Mononuclear cell (primary cell): ENCODE data around the gene ZNF500. TPM values are rescaled to one million over a fixed set of nuclear protein-coding genes. Genes with fewer than 3 reads are reported as not detected.

ENCODE experiments used
- H3K27me3 ChIP-seq: 2 replicates; pipeline ENCODE4 v1.6.0; 2011; ENCODE audit warnings: low read length, control low read depth; ENCODE audit not compliant: insufficient read depth
- H3K4me1 ChIP-seq: 2 replicates; pipeline ENCODE4 v1.5.1; 2011; ENCODE audit warnings: mild to moderate bottlenecking, low read length, control low read depth; ENCODE audit not compliant: insufficient read depth
- H3K4me3 ChIP-seq: 2 replicates; pipeline ENCODE4 v1.5.1; 2011; ENCODE audit warnings: mild to moderate bottlenecking, low read length, moderate library complexity
- H3K9me3 ChIP-seq: 2 replicates; pipeline ENCODE4 v1.5.1; 2011; ENCODE audit warnings: low read depth, mild to moderate bottlenecking, control low read depth, low read length
- total RNA-seq: library from RNA; depleted of rRNA; stranded (reverse); fragments of >200 nt; gene quantifications from one replicate; pipeline ENCODE4 v1.2.3, GENCODE V29; 2012

Gene ZNF500
- total RNA-seq, 1 donor, result 7.7 TPM

DNA sequence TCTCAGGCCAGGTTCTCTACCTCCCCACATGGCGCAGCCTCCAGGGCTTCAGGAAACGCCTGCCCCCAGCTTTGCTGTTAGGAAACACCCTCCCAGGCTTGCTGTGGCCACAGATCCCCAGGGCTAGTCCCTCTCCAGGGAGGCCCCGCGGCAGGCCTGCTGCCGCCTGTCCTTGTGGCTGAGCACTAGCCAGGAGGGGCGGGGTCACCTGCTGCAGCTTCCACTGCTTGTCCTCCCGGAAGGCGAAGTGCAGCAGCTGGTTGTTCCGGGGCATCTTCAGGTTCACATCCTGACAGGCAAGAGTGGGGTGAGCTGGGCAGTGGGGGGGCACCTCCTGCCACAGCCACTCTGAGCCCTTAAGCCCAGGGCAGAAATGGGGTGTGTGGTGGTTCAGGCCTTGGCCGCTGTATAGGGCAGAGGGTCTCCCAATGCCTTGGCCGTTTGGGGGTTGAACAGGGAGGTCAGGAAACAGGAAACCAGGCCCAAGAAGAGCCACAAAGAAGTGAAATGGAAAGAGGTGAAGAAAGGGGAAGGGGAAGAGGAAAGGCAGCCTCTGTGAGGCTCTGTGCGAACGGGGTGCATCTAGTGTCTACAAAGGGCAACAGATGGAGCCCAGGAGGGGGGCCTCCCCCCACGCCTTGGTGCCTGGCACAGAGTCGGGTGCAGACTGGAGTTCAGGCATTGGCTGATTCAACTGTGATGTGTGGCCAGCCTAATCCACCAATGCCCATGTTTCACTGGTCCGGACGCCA lies 33.5 kb upstream of the ZNF500 start:
- H3K27me3 ChIP-seq, result no peaks in the 10 kb centered on the region
- H3K4me1 ChIP-seq, result peaks cover 34% of the 10 kb centered on the region
- H3K9me3 ChIP-seq, result no peaks in the 10 kb centered on the region
- no peak overlapping the region for H3K4me3 ChIP-seq

DNA sequence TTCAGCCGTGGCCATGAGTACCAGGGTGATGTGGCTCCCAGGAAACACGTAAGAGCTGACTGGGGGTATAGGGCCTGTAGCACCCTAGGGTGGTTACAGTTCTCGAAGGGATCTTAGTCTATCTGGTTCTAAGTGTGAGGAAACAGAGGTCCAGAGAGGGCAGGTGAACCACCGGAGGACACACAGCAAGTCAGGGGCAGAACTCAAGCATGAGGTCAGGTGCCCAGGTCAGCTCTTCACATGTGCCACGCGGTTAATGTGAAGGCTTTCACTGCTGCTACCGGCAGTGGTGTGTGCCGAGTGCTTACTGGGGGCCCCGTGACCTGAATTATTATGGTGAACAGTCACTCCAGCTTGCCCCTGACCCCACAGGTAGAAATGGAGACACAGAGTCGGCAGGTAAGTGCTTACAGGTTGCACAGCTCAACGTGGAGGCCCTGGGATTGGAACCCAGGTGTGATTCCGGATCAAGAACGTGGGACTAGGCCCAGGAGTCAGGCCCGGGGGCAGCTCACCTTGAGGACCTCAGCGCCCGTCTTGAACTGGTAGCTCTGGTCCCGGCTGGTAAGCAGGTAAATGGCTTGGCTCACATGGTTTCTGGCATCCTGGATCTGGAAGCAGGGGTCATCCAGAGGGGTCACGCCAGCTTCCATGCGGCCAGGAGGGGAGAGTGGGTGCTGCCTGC lies 32.4 kb upstream of the ZNF500 start:
- no peaks in the 10 kb centered on the region for H3K9me3 ChIP-seq
- H3K27me3 ChIP-seq, result no peaks in the 10 kb centered on the region
- H3K4me1 ChIP-seq, result peaks cover 31% of the 10 kb centered on the region
- no peak overlapping the region for H3K4me3 ChIP-seq

DNA sequence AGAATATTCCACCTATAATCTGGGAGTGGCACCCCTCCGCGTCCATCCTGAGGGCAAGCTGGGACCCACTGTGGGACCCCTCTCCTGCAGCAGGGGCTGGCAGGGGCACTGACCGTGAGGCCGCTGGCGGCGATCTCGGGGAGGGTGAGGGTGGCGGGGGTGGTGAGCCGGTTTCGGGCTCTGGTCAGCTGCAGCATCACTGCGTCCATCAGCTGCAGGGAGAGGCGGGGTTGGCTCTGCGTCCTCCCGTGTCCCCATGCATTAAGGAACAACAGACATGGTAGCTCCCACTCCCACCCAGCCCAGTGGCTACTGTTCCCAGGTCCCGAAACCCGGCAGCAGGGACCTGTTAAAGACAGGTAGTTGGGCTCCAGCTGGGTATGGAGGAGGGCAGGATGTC lies 31.5 kb upstream of the ZNF500 start:
- Histone ChIP-seq H3K9me3 (no peaks in the 10 kb centered on the region), H3K27me3 (no peaks in the 10 kb centered on the region), H3K4me1 (peaks cover 23% of the 10 kb centered on the region), H3K4me3 (no peak overlapping the region)

DNA sequence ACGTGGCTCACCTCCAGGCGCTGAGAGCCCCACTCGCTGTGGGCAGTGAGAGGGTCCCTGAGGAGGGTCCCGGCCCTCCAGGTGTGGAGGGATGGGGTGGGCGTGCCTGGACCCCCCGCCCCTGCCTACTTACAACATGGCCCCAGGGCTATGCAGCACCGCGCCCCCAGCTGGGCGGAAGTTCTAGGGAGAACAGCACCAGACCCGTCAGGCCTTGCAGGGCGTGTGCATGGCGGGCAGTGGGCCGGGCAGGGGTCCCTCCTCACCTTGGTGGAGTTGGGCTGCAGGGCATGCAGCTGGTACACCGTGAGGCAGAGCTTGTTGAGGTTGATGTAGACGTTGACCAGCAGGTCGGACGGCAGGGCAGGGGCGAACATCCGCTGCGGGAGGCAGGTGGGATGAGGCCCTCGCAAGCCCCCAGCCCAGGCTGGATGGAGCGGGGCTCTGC lies 30.9 kb upstream of the ZNF500 start:
- H3K4me1 ChIP-seq, result peaks cover 21% of the 10 kb centered on the region
- H3K27me3 ChIP-seq, result no peaks in the 10 kb centered on the region
- H3K4me3 ChIP-seq, result no peak overlapping the region
- no peaks in the 10 kb centered on the region for H3K9me3 ChIP-seq

DNA sequence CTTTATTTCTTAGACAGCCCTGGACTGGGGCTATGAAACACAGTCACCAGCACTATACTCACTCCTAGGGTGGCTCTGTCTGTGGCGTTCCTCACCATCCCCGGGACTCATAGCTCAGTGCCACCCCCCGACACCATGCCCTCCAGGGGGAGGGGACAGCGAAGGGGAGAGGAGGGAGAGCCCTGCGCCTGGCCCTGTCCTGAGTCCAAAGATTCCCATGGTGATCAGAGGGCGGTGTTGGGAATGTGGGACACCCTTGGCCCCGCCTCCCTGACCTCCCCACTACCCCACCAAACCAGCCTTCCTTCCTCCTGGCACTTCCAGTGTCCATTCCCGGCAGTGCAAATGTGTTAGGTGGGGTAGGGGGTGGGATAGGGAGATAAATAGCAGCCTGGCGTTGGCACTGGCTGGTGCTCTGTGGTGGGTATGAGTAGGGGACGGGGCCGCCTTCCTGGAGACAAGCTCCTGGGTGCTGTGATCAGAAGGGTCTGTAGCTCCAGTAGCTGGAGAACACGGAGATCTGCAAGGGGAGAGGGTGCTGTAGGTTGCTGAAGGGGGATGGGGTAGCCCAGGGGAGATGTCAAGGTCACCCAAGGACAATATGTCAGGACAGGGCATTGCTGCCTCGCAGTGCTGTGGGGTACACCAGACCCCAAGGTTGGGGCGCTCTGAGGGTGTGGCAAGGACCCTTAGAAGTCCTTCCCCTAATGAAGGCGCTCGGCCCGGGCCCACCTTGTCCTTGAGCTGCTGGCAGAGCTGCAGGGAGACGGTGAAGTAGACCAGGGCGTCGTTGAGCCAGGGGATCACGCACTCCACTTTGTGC lies 30.2 kb upstream of the ZNF500 start:
- H3K9me3 ChIP-seq, result no peaks in the 10 kb centered on the region
- no peaks in the 10 kb centered on the region for H3K27me3 ChIP-seq

DNA sequence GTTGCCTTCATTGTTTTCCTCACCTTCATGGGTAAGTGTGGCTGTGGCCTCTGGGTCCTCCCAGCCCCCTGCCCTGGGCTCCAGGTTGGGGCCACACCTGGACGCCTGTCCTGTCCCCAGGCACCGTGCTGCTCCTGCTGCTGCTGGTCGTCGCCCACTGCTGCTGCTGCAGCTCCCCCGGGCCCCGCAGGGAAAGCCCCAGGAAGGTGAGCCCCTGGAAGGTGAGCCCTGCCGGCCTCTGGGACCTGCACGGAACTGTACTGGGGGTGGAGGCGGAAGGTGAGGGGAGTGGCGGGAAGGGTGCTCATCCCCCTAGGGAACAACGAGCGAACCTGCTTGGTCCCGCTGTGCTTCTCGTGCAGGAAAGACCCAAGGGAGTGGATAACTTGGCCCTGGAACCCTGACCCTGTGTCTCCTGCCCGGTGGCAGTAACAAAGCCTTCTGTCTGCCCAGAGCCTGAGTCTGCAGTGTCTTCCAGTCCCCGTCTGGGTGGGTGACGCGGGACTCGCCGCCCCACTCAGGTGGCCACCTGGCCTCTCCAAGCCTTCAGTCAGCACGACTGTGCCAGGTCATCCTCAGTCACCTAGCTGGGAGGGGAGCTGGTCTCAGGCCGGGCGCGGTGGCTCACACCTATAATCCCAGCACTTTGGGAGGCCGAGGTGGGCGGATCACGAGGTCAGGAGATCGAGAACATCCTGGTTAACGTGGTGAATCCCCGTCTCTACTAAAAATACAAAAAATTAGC lies 29.0 kb upstream of the ZNF500 start:
- Histone ChIP-seq H3K9me3 (no peaks in the 10 kb centered on the region), H3K27me3 (no peaks in the 10 kb centered on the region), H3K4me3 (no peak overlapping the region), H3K4me1 (peaks cover 10% of the 10 kb centered on the region)

More for the DNA sequence above, 30.2 kb upstream of the ZNF500 start:
- H3K4me1 ChIP-seq, result peaks cover 21% of the 10 kb centered on the region
- H3K4me3 ChIP-seq, result no peak overlapping the region

DNA sequence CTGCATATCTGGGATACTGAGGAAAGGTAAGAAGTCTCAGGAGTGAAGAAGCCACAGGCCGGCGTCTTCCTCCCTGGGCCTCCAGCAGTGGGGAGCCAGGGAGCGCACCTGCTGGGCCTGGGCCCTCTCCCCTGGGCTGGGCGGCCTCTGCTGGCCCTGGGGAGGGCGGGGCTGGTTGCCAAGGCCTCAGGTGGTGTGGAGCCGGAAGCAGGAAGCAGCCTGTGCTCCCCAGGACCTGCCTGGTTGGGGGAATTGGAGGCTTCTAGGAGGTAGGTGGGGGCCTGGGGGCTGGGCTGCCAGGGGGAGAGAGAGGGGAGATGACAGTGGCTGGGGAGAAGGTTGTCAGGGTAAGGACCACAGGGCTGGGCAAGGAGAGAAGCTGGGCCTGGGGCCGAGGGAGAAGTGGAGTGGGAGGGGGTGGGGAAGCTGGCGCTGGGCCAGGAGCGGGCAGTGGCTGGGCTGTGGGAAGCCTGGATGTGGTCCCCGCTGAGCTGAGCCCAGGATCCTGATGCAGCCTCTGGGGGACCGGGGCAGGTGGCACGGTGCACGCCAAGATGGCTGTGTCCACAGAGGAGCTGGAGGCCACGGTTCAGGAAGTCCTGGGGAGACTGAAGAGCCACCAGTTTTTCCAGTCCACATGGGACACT lies 28.3 kb upstream of the ZNF500 start, which contains the start of gene SMIM22:
Gene SMIM22, plus strand, starts transcription at position 189 of the 647 bp plus-strand sequence. Its CDS starts 366 bp downstream, at position 555.
- Histone ChIP-seq H3K27me3 (no peaks in the 10 kb centered on the region), H3K4me3 (no peak within 1 kb of the TSS), H3K9me3 (no peaks in the 10 kb centered on the region), H3K4me1 (peaks cover 4% of the 10 kb centered on the region)

DNA sequence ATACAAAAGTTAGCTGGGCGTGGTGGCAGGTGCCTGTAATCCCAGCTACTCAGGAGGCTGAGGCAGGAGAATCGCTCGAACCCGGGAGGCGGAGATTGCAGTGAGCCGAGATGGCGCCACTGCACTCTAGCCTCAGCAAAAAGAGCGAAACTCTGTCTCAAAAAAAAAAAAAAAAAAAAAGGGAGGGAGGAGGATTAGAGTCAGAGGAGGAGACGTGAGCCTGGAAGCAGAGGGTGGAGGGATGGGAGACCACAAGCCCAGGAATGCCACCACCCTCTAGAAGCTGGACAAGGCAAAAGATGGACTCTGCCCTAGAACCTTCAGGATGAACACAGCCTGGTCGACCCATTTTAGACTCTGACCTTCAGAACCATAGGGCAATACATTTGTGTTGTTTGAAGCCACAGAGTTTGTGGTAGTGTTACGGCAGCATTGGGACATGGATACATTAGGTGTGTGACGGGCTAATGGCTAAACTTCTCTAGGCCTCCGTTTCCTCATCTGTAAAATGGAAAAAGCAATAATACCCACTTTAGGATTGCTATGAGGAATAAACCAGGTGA lies 26.1 kb upstream of the ZNF500 start:
- H3K4me1 ChIP-seq, result no peaks in the 10 kb centered on the region
- H3K27me3 ChIP-seq, result no peaks in the 10 kb centered on the region
- H3K9me3 ChIP-seq, result no peaks in the 10 kb centered on the region
- H3K4me3 ChIP-seq, result no peak overlapping the region

DNA sequence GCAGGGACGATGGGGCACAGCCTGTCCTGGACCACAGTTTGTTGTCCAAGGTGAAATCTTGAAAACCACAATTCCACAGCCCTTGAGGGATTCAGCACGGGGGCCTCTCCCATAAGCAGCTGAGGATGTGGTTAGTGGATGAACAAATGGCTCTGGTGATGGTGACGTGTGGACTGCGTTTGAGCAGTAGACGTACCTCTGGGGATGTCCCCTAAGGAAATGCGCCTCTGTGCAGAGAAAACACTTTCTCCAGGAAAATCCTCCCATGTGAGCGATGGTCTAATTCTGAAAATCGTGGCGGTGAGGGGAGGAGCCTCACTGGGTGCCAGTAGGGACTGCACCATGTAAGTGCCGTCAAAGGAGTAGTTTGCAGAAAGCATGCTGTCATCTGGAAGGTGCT lies 23.9 kb upstream of the ZNF500 start:
- Histone ChIP-seq H3K4me3 (no peak overlapping the region), H3K9me3 (no peaks in the 10 kb centered on the region)

DNA sequence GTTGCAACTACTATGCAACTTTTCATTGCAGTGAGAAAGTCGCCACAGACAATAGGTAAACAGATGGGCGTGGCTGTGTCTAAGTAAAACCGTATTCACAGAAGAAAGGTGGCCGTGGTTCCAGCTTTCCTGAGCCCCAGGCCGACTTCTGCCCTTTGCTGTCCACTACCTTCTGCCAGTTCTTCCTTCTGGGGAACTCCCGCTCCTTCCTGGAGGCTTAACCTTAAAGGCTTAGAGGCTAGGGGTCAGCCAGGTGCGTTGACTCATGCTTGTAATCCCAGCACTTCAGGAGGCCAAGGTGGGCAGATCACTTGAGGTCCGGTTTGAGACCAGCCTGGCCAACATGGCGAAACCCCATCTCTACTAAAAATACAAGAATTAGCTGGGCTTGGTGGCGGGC lies 23.3 kb upstream of the ZNF500 start:
- Histone ChIP-seq H3K27me3 (no peaks in the 10 kb centered on the region), H3K9me3 (no peaks in the 10 kb centered on the region), H3K4me3 (no peak overlapping the region), H3K4me1 (no peaks in the 10 kb centered on the region)

More for the DNA sequence above, 23.9 kb upstream of the ZNF500 start:
- H3K4me1 ChIP-seq, result no peaks in the 10 kb centered on the region
- H3K27me3 ChIP-seq, result no peaks in the 10 kb centered on the region

DNA sequence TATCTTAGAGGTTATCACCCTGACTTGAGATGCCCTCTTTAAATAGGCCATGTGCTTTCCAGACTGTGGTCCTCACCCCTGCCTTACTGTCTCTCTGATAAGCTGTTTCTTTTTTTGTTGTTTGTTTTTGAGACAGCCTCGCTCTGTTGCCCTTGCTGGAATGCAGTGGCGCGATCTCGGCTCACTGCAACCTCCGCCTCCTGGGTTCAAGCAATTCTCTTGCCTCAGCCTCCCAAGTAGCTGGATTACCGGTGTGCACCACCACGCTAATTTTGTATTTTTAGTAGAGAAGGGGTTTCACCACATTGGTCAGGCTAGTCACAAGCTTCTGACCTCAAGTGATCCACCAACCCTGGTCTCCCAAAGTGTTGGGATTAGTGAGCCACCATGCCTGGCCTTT lies 21.9 kb upstream of the ZNF500 start:
- Histone ChIP-seq H3K4me1 (no peaks in the 10 kb centered on the region), H3K4me3 (no peak overlapping the region), H3K9me3 (no peaks in the 10 kb centered on the region), H3K27me3 (no peaks in the 10 kb centered on the region)

DNA sequence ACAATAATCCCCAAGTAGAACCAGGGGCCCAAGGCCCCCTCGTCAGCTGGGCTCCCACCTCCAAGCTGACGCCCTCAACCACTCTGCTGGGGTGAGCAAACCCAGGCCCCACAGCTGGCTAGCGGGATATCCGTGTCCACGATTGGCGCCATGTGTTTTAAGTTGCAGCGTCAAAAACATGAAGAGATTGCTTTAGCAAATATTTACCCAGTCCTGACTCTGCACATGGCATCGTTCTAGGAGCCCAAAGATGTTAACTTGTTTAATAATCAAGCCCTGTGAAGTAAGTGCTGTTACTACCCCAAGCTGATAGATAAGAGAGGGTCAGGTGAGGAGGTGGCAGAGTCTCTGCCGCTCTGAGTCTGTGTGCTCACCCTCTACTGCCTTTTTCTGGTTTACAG lies 21.5 kb upstream of the ZNF500 start:
- Histone ChIP-seq H3K4me1 (no peaks in the 10 kb centered on the region), H3K4me3 (no peak overlapping the region), H3K9me3 (no peaks in the 10 kb centered on the region), H3K27me3 (no peaks in the 10 kb centered on the region)

DNA sequence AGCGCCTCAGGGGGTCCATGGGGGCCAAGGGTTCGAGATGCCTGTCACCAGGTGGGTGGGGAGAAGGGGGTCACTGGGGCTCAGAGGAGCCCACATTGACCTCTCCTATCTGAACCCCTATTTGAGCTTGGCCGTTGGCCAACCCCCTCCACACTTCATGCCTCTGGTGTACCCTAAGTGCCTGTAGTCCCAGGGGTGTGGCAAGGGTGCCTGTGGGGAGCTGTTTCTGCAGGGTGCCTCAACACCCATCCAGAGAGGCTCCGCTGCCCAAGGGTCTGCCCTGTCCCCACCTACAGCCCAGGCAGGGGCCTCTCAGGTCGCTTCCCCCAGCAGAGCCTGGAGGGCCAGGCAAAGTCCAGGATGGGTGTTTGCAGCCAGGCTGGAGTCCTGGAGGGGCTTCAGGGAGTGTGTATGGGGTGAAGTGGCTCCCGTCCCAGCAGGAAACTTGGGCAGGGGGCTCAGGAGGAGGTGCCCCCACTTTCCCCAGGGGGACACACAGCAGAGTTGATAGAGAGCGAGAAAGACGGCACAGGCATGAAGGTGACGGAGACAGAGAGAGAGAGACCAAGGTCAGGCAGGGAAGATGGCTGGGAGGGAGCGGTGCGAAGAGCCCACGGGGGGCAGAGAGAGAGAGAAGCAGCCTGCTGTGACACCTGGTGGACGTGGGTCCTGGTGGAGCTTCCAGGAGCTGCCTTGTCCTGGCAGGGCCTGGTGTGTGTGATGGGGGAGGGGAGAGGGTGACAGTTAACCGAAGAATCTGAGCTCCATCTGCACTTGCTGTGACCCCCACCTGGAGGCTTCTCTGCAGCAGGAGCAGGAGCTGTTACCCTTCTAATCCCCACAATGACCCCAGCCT lies 20.9 kb upstream of the ZNF500 start, which contains the start of gene SEPTIN12:
Gene SEPTIN12, minus strand, starts transcription at position 719 of the 856 bp plus-strand sequence. Its CDS starts 700 bp downstream, at position 19.
- no peaks in the 10 kb centered on the region for H3K9me3 ChIP-seq
- no peak within 1 kb of the TSS for H3K4me3 ChIP-seq
- H3K4me1 ChIP-seq, result no peaks in the 10 kb centered on the region
- H3K27me3 ChIP-seq, result no peaks in the 10 kb centered on the region
